Right ventricle myocardium superior (tissue), 1 donor: ENCODE data around the gene RGS12. TPM values are rescaled to one million over a fixed set of nuclear protein-coding genes. Genes with fewer than 3 reads are reported as not detected.

Experiments
- ATAC-seq: fragments of 200-7000 bp; cut with Tn5 transposase; one replicate; pipeline ENCODE4 v1.9.1; 2020; ENCODE audit warnings: mild to moderate bottlenecking; ENCODE audit not compliant: poor library complexity
- DNase-seq: peaks from one replicate; pipeline ENCODE4 v3.0.0-alpha.2; 2020
- intact Hi-C: fragments of 100-400 bp; cut with DNase I; formaldehyde crosslinking; loops from one replicate; pipeline ENCODE4 v1.11.2; 2022
- total RNA-seq: library from RNA; stranded (reverse); fragmentation: NEBNext Ultra II Directional; extraction: Animal tissue kit (Norgen Biotek cat#: 25700); gene quantifications from one replicate; pipeline ENCODE4 v1.2.1, GENCODE V29; 2021
- donor health status: DM: no; HTN: yes; CAD: no; lungs with severe emphysema.

The RGS12 gene
- total RNA-seq, 1 donor from 2014 or later = 15.8 TPM

- DNase-seq (peak; percentile 41), ATAC-seq (peak; percentile 32)
- intact Hi-C loops = no loop called here
Measured at GRCh38 chr4:3269105-3269927, 23.5 kb upstream of the RGS12 start.

GRCh38 chr4:3269991-3270611, 22.7 kb upstream of the RGS12 start:
- DNase-seq (peak; percentile 76), ATAC-seq (peak; percentile 97)
- intact Hi-C loops = no loop called here

GRCh38 chr4:3271131-3271530, 21.7 kb upstream of the RGS12 start:
- intact Hi-C loops = no loop called here
- peak; percentile 9 for DNase-seq
- ATAC-seq = no peak

GRCh38 chr4:3276986-3277385, 15.8 kb upstream of the RGS12 start:
- DNase-seq (peak; percentile 29), ATAC-seq (no peak)
- intact Hi-C loops = no loop called here

- intact Hi-C loops = no loop called here
- DNase-seq = peak; percentile 10
- ATAC-seq = no peak
Measured at GRCh38 chr4:3280466-3280865, 12.4 kb upstream of the RGS12 start.

- ATAC-seq = no peak
Measured at GRCh38 chr4:3283483-3283882, 9.3 kb upstream of the RGS12 start.

GRCh38 chr4:3283916-3284315, 8.9 kb upstream of the RGS12 start:
- ATAC-seq = no peak
- intact Hi-C loops = no loop called here

More at GRCh38 chr4:3283483-3283882, 9.3 kb upstream of the RGS12 start:
- no peak for DNase-seq
- intact Hi-C loops = no loop called here

GRCh38 chr4:3284734-3285557, 7.9 kb upstream of the RGS12 start:
- DNase-seq (peak; percentile 34), ATAC-seq (no peak)
- intact Hi-C loops = no loop called here

More at GRCh38 chr4:3283916-3284315, 8.9 kb upstream of the RGS12 start:
- no peak for DNase-seq

GRCh38 chr4:3285558-3286334, 7.1 kb upstream of the RGS12 start:
- intact Hi-C loops = no loop called here
- ATAC-seq = peak; percentile 20
- DNase-seq = peak; percentile 50

- ATAC-seq = no peak
- peak; percentile 33 for DNase-seq
- intact Hi-C loops = no loop called here
Measured at GRCh38 chr4:3286335-3287175, 6.3 kb upstream of the RGS12 start.

GRCh38 chr4:3287271-3287971, 5.4 kb upstream of the RGS12 start:
- intact Hi-C loops = no loop called here
- ATAC-seq (no peak), DNase-seq (peak; percentile 21)

GRCh38 chr4:3287972-3288570, 4.8 kb upstream of the RGS12 start:
- intact Hi-C loops = no loop called here
- DNase-seq = peak; percentile 51
- ATAC-seq = no peak

- ATAC-seq (no peak), DNase-seq (peak; percentile 45)
- intact Hi-C loops = no loop called here
Measured at GRCh38 chr4:3288571-3289094, 4.2 kb upstream of the RGS12 start.

- intact Hi-C loops = no loop called here
- no peak for ATAC-seq
- peak; percentile 34 for DNase-seq
Measured at GRCh38 chr4:3290476-3290875, 2.3 kb upstream of the RGS12 start.

- DNase-seq (peak; percentile 24), ATAC-seq (no peak)
- intact Hi-C loops = no loop called here
Measured at GRCh38 chr4:3290889-3291321, 1.9 kb upstream of the RGS12 start.

- DNase-seq (no peak), ATAC-seq (peak; percentile 2)
- intact Hi-C loops = no loop called here
Measured at GRCh38 chr4:3291411-3291968, 1.3 kb upstream of the RGS12 start.
